Kidney (tissue), 14 donors: ENCODE measurements around the gene MAP2K7. TPM values are rescaled to one million over a fixed set of nuclear protein-coding genes. Genes with fewer than 3 reads are reported as not detected.

Experiments used
- DNase-seq, 5 donors: peaks; one replicate each; pipeline ENCODE4 v3.0.0-alpha.2; 2013 to 2020
- FAIRE-seq: peaks from 2 replicates; lab custom pipeline; 2012; peaks lifted over from hg19 to GRCh38; lab: Jason Lieb, UNC
- H3K27ac ChIP-seq, 2 donors: one replicate each; pipeline ENCODE4 v1.7.0; 2013; ENCODE audit warnings: low read depth in 2 of 2, low read length in 2 of 2, inconsistent platforms in 1 of 2
- H3K27me3 ChIP-seq: one replicate; pipeline ENCODE4 v1.7.1; 2013; ENCODE audit warnings: low read length, inconsistent platforms; ENCODE audit not compliant: control insufficient read depth, insufficient read depth
- H3K36me3 ChIP-seq, 3 donors: one replicate each; pipeline versions ENCODE4 v1.7.0 to v1.7.1; 2013; ENCODE audit warnings: low read length in 3 of 3, control low read depth in 1 of 3, inconsistent platforms in 1 of 3; ENCODE audit not compliant: insufficient read depth in 3 of 3, control insufficient read depth in 2 of 3
- H3K4me1 ChIP-seq, 3 donors: one replicate each; pipeline versions ENCODE4 v1.7.0 to v1.7.1; 2013; ENCODE audit warnings: low read length in 3 of 3, inconsistent platforms in 1 of 3, low read depth in 1 of 3; ENCODE audit not compliant: control insufficient read depth in 2 of 3, insufficient read depth in 2 of 3
- H3K4me3 ChIP-seq, 3 donors: one replicate each; pipeline versions ENCODE4 v1.7.0 to v1.8.1; 2013; ENCODE audit warnings: low read length in 3 of 3, control low read depth in 1 of 3, inconsistent platforms in 1 of 3
- H3K9ac ChIP-seq, 3 donors: one replicate each; pipeline versions ENCODE4 v1.7.0 to v1.7.1; 2013; ENCODE audit warnings: low read length in 3 of 3, control low read depth in 1 of 3, inconsistent platforms in 1 of 3
- H3K9me3 ChIP-seq, 3 donors: one replicate each; pipeline versions ENCODE4 v1.7.0 to v1.7.1; 2013; ENCODE audit warnings: low read length in 3 of 3, control low read depth in 1 of 3, inconsistent platforms in 1 of 3; ENCODE audit not compliant: control insufficient read depth in 2 of 3, insufficient read depth in 1 of 3
- intact Hi-C: fragments of 100-400 bp; cut with DNase I; formaldehyde crosslinking; loops from one replicate; pipeline ENCODE4 v1.11.1; 2022
- polyA plus RNA-seq: library from polyadenylated mRNA; stranded (reverse); fragments of 350-450 nt; fragmentation: Illumina TruSeq; extraction: RNeasy Lipid Tissue Mini Kit (QIAGEN cat#74804); gene quantifications from one replicate; pipeline ENCODE4 v1.2.3, GENCODE V29; 2014; ENCODE audit warnings: low read depth, low replicate concordance; ENCODE audit not compliant: insufficient read depth
- total RNA-seq: library from RNA; stranded (reverse); fragmentation: NEBNext Ultra II Directional; extraction: Animal tissue kit (Norgen Biotek cat#: 25700); gene quantifications from one replicate; pipeline ENCODE4 v1.2.1, GENCODE V29; 2021
- TF ChIP-seq, protein P1 (sequence below): IDR thresholded peaks from 3 replicates; pipeline ENCODE4 v1.5.1; 2012; ENCODE audit warnings: mild to moderate bottlenecking, moderate library complexity, borderline replicate concordance; ENCODE audit not compliant: insufficient read depth; ENCODE audit errors: extremely low read depth
- donor health status: control.
- donor health status: control.
- donor health status: control.
- donor health status: control.
- donor health status: control.
- donor health status: DM: yes; HTN: yes; CAD: no.
- donor health status: Normal renal cell carcinoma (clear cell type).

MAP2K7 gene
- total and polyA plus RNA-seq, 2 donors from 2014 or later: 16.7 to 37.0 TPM

DNA sequence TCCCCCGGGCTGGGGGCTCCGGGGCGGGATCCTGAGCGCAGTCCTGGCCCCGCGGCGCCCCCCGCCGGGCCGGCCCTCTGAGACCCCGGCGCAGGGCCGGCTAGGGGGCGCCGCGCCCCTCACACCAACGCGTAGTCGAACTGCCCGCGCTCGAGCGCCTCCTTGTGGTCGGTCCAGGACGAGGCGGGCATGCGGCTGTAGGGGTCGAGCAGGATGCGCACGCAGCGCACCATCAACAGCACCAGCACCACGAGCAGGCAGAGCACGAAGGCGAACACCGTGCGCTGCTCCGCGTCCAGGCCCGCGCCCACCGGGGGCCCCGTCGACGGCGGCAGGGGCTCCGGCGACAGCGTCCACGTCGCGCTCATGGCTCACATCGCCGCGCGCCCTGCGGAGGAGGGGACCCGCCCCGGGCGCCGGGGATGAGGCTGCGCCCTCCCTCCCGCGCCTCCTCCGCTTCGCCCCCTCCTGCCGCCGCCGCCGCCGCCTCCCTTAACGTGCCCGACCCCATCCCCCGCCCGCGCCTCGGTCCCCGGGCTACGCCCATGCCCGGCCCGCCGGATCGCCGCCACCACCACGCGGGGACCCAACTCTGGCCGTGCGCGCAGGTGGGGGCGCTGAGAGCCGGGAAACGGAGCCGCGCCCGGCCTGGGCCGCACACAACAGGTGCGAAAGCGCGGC, 21.6 kb downstream of the MAP2K7 start:
- peaks cover 0 to 11% (median 0%) of the 10 kb centered on the region in 3 donors for H3K36me3 ChIP-seq
- H3K27me3 ChIP-seq: no peaks in the 10 kb centered on the region
- TF ChIP-seq, protein P1, sequence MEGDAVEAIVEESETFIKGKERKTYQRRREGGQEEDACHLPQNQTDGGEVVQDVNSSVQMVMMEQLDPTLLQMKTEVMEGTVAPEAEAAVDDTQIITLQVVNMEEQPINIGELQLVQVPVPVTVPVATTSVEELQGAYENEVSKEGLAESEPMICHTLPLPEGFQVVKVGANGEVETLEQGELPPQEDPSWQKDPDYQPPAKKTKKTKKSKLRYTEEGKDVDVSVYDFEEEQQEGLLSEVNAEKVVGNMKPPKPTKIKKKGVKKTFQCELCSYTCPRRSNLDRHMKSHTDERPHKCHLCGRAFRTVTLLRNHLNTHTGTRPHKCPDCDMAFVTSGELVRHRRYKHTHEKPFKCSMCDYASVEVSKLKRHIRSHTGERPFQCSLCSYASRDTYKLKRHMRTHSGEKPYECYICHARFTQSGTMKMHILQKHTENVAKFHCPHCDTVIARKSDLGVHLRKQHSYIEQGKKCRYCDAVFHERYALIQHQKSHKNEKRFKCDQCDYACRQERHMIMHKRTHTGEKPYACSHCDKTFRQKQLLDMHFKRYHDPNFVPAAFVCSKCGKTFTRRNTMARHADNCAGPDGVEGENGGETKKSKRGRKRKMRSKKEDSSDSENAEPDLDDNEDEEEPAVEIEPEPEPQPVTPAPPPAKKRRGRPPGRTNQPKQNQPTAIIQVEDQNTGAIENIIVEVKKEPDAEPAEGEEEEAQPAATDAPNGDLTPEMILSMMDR: peak; percentile 65
- intact Hi-C loops: no loop called here
- no peak for FAIRE-seq
- H3K27ac ChIP-seq: no peak overlapping the region
- DNase-seq: peak; percentile 90 to 95 (median 92)
- H3K9ac ChIP-seq: no peak overlapping the region
- peaks cover 0 to 30% (median 11%) of the 10 kb centered on the region in 3 donors for H3K4me1 ChIP-seq
- peak overlapping the region in 1 of 3 donors; percentile 16 for H3K4me3 ChIP-seq
- H3K9me3 ChIP-seq: no peaks in the 10 kb centered on the region

- Histone ChIP-seq H3K27me3 (no peaks in the 10 kb centered on the region), H3K36me3 (peaks cover 0 to 13% (median 0%) of the 10 kb centered on the region in 3 donors), H3K4me3 (peak within 1 kb of the TSS; percentile 20 to 52 (median 45)), H3K4me1 (peaks cover 0 to 27% (median 9%) of the 10 kb centered on the region in 3 donors), H3K27ac (no peak within 1 kb of the TSS), H3K9me3 (no peaks in the 10 kb centered on the region), H3K9ac (no peak within 1 kb of the TSS)
- TF ChIP-seq, protein P1: no peak
- FAIRE-seq (no peak), DNase-seq (peak; percentile 78 to 91 (median 82))
- intact Hi-C loops: no loop called here
Measured at GRCh38 chr19:7926021-7926726, 22.5 kb downstream of the MAP2K7 start, which contains the start of gene CTXN1. Gene CTXN1 (minus strand): TSS chr19:7926135. CDS start chr19:7925538, 597 bp downstream.

DNA sequence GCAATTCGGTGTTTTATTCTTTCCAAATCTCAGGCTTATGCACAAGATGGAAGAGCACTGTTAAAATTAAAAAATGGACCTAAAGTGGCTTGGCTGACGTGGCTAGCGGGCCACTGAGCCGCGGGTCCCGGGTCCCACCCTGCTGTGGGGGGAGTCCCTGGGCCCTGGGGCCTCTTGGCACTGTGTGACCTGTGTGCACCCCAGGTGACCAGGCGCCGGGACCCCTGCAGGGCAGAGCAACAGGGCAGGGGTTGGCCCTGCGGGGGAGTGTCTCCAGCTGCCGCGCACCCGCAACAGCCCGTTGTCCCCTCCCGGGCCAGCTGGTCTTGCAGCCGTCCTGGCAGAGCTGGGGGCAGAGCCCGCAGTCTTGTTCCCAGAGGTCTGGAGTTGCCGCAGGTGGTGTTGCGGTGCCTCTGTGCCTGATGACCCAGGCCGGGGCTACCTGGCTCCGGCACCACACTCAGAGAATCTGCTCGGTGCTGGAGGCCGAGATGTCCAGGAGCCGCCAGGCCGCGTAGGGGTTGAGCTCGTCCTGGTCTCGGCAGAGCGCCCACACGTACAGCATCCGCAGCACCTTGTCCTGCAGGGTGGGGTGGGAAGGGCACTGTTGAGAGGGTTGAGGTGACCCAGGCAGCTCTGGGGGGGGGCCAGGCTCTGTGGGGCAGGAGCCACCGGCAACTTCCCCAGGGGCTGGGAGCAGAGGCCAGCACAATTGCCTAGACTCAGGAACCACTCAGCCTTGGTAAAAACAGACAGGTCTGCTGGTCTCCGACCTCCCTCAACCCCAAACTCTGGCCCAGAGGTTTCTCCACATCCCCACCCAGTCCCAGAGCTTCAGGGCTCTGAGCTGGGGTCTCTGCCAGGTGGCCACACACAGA, 23.3 kb downstream of the MAP2K7 start:
- Histone ChIP-seq H3K9ac (no peak overlapping the region), H3K27ac (no peak overlapping the region), H3K4me3 (peak overlapping the region in 1 of 3 donors; percentile 52), H3K27me3 (no peaks in the 10 kb centered on the region), H3K9me3 (no peaks in the 10 kb centered on the region), H3K36me3 (peaks cover 0 to 16% (median 2%) of the 10 kb centered on the region in 3 donors), H3K4me1 (peaks cover 0 to 20% (median 5%) of the 10 kb centered on the region in 3 donors)
- DNase-seq: peak in 4 of 5 donors; percentile 36 to 84 (median 61)
- TF ChIP-seq, protein P1: no peak
- intact Hi-C loops: no loop called here
- no peak for FAIRE-seq
